Tibial artery (tissue), 4 donors: ENCODE measurements around the gene STXBP2.

ENCODE experiments used
- DNase-seq, 2 donors: peaks; one replicate each; pipeline ENCODE4 v3.0.0-alpha.2; 2019
- H3K27ac ChIP-seq, 2 donors: fragments of 200-600 bp; sonication (generic) in 1 of 2; 1 replicate in 1 of 2; 2 replicates in 1 of 2; pipeline ENCODE4 v1.5.1; 2018 to 2019; ENCODE audit warnings: mild to moderate bottlenecking in 1 of 2
- H3K27me3 ChIP-seq, 2 donors: fragments of 200-600 bp; sonication (generic) in 1 of 2; one replicate each; pipeline versions ENCODE4 v1.5.1 to v1.6.0; 2016 to 2019
- H3K36me3 ChIP-seq, 3 donors: fragments of 200-600 bp; sonication (generic) in 2 of 3; one replicate each; pipeline ENCODE4 v1.5.1; 2016 to 2019; ENCODE audit warnings: mild to moderate bottlenecking in 2 of 3
- H3K4me1 ChIP-seq, 4 donors: fragments of 200-600 bp; sonication (generic) in 2 of 4; 1 replicate in 3 of 4; 2 replicates in 1 of 4; pipeline ENCODE4 v1.5.1; 2016 to 2019
- H3K4me3 ChIP-seq, 2 donors: fragments of 200-600 bp; sonication (generic) in 1 of 2; 1 replicate in 1 of 2; 2 replicates in 1 of 2; pipeline ENCODE4 v1.5.1; 2018 to 2019; ENCODE audit warnings: mild to moderate bottlenecking in 2 of 2
- H3K9me3 ChIP-seq, 3 donors: fragments of 200-600 bp; sonication (generic) in 1 of 3; one replicate each; pipeline ENCODE4 v1.5.1; 2016 to 2019
- intact Hi-C: fragments of 100-400 bp; cut with DNase I; formaldehyde crosslinking; loops from one replicate; pipeline ENCODE4 v1.15.0; 2023; ENCODE audit warnings: low total_unique reads
- TF ChIP-seq, protein P1 (sequence below), 2 experiments: fragments of 200-600 bp in 1 of 2; fragments of 450-650 bp in 1 of 2; IDR thresholded peaks; one replicate each; pipeline ENCODE4 v1.5.1; 2017 to 2019; ENCODE audit warnings: antibody characterized with exemption in 2 of 2, mild to moderate bottlenecking in 1 of 2, moderate library complexity in 1 of 2

STXBP2 gene

DNA sequence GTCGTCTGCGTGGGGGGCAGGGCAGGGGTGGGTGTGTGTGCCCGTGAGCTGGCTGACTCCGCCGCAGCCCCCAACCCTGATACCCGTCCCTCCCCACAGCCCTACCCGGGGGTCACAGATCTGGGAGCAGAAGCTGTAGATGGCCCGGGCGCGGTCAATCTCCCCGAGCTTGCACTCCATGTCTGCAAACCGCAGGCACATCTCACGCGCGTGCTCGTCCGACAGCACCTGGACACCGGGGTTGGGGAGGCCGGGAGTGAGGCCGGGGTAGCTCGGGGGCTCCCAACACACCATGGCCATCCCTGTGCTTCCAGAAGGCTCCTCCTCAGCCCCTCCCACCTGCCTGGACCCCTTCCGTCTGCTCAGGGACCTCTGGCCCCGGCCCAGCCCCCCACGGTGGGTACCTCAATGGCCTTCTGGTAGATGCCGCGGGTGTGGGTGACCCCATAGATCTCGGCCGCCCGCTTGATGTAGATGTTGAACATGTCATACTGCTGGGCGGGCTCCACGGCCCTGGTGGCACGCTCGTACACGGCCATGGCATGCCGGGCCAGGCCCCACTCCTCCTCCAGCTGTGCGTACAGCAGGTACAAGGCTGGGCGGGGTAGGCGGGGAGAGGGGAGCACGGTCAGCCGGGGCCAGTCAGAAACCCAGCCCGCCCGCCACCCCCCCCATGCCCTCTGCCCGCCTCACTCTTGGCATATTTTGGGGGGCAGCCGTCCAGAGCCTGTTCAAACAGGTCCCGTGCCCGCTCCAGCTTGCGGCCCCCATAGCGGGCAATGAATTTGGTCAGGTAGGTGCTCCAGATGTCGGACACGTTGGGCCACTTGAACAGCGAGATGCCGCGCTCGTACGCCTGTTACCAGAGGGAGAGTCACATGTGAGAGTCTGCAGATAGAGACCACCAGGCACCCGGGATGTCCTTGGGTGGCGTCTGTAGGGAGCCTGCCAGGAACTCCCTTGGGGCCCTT lies 16.2 kb upstream of the STXBP2 start:
- H3K4me1 ChIP-seq, result peaks cover 0 to 20% (median 0%) of the 10 kb centered on the region in 4 donors
- H3K9me3 ChIP-seq, result no peaks in the 10 kb centered on the region
- no peak overlapping the region for H3K4me3 ChIP-seq
- TF ChIP-seq, protein P1, sequence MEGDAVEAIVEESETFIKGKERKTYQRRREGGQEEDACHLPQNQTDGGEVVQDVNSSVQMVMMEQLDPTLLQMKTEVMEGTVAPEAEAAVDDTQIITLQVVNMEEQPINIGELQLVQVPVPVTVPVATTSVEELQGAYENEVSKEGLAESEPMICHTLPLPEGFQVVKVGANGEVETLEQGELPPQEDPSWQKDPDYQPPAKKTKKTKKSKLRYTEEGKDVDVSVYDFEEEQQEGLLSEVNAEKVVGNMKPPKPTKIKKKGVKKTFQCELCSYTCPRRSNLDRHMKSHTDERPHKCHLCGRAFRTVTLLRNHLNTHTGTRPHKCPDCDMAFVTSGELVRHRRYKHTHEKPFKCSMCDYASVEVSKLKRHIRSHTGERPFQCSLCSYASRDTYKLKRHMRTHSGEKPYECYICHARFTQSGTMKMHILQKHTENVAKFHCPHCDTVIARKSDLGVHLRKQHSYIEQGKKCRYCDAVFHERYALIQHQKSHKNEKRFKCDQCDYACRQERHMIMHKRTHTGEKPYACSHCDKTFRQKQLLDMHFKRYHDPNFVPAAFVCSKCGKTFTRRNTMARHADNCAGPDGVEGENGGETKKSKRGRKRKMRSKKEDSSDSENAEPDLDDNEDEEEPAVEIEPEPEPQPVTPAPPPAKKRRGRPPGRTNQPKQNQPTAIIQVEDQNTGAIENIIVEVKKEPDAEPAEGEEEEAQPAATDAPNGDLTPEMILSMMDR (IDR thresholded peaks at IDR 0.05), result no peak
- DNase-seq, result no peak
- intact Hi-C loops, result no loop called here
- no peaks in the 10 kb centered on the region for H3K27me3 ChIP-seq
- H3K36me3 ChIP-seq, result peaks cover 62 to 99% (median 82%) of the 10 kb centered on the region in 3 donors
- no peak overlapping the region for H3K27ac ChIP-seq

DNA sequence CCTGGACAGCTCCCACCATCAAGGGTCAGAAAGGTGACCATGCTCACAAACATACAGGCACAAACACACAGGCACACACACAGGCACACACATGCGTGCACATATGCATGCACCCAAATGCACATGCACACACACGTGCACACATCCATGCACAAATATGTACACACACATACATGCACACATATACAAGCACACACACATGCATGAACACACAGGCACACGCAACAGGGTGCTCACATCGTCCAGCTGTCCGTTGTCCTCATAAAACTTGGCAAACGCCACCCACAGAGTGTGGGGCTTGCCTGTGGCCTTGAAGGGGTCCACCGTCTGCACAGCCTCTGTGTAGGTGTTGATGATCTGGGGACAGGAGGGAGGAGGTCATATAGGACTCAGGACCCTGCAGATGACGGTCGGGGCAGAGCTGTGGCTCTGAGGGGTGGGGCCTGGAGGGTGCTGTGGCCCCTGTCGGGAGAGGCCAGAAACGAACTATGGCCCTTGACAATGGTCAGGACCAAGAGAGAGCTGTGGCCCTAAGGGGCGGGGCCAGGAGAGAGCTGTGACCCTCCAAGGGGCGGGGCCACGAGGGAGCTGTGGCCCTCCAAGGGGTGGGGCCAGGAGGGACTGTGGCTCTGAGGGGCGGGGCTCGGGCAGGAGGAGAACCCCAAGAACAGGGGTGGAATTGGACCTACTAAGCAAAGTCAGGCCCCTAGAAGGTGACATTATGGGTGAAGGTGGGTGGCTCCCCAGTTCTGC lies 13.8 kb upstream of the STXBP2 start:
- H3K4me3 ChIP-seq, result no peak overlapping the region
- no peak overlapping the region for H3K27ac ChIP-seq
- H3K9me3 ChIP-seq, result no peaks in the 10 kb centered on the region
- TF ChIP-seq, protein P1 (IDR thresholded peaks at IDR 0.05), result no peak
- DNase-seq, result no peak
- H3K36me3 ChIP-seq, result peaks cover 69 to 98% (median 85%) of the 10 kb centered on the region in 3 donors
- H3K4me1 ChIP-seq, result peaks cover 0 to 32% (median 9%) of the 10 kb centered on the region in 4 donors
- no peaks in the 10 kb centered on the region for H3K27me3 ChIP-seq
- intact Hi-C loops, result no loop called here

DNA sequence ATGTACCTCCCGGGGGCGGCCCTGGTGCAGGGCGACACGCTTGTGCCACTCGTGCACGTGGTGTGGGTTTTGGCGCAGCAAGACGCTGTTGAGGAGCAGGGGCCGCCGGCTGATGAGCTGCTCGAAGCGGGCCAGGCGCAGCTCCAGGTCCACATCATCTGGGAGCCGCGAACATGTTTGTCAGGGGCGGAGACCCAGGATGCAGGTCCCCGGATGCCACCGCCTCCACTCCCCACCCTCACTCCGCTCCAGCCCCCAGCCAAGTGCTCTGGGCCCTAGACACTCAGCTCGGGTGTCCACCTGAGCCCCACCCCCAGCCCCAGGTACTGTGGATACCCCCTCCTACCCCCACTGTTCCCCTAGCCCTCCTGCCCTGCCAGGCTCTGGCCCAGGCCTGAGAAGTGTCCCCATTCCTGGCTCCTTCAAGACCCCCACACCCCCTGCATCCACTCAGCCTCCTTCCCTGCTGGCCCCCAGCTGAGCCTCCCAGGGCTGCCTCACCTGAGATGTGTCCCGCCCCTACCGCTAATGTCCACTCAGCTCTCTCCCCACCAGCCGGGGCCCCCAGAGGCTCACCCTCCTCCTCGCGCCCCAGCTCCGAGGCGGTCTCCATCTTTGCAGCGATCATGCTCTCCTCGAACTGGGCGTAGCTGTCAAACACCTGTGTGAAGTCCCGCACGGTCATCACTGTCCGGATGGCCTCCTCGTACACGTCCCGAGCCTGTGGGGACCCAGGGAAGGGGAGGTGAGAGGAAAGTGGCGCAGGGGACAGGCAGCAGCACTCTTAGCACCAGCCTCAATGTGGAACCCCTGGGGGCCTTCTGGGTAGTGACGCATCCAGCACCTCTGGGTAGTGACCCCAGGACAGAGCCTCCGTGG lies 12.9 kb upstream of the STXBP2 start:
- Histone ChIP-seq H3K9me3 (no peaks in the 10 kb centered on the region), H3K36me3 (peaks cover 69 to 90% (median 76%) of the 10 kb centered on the region in 3 donors), H3K27me3 (no peaks in the 10 kb centered on the region), H3K4me3 (no peak overlapping the region), H3K4me1 (peaks cover 3 to 35% (median 17%) of the 10 kb centered on the region in 4 donors), H3K27ac (no peak overlapping the region)
- TF ChIP-seq, protein P1 (IDR thresholded peaks at IDR 0.05), result no peak
- intact Hi-C loops, result no loop called here
- no peak for DNase-seq

DNA sequence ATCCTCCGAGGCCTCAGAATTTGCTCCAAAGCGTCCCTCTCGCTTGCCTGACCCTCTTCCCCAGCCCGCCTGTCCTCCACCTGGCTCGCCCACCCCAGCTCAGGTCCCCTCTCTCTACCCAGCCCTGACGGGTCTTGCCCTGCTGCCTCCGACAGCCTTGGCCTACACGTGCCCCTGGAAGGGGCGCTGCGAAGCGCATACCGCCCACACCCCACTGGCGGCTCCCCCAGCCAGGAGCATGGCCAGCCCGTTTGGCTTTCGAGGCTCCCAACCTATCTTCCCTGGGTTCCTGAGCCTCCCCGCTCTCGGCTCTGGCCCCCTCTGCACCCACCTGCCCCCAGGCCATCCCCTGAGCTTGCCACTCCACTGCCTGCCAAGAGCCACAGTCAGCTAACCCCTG lies 12.1 kb upstream of the STXBP2 start:
- no peaks in the 10 kb centered on the region for H3K9me3 ChIP-seq
- TF ChIP-seq, protein P1 (IDR thresholded peaks at IDR 0.05), result no peak
- no peaks in the 10 kb centered on the region for H3K27me3 ChIP-seq
- no peak overlapping the region for H3K4me3 ChIP-seq
- peaks cover 3 to 29% (median 17%) of the 10 kb centered on the region in 4 donors for H3K4me1 ChIP-seq
- DNase-seq, result no peak
- peaks cover 63 to 81% (median 68%) of the 10 kb centered on the region in 3 donors for H3K36me3 ChIP-seq
- intact Hi-C loops, result no loop called here
- no peak overlapping the region for H3K27ac ChIP-seq
